ENCODE measurements around the gene N4BP2. TPM values are rescaled to one million over a fixed set of nuclear protein-coding genes. Genes with fewer than 3 reads are reported as not detected.

The N4BP2 gene
- total RNA-seq, 1 donor from 2014 or later: 41.0 TPM

GRCh38 chr4:40055511-40055862, 1.2 kb upstream of the N4BP2 start:
- Mint-ChIP-seq H3K9me3 (no peaks in the 10 kb centered on the region), H3K36me3 (peaks cover 2% of the 10 kb centered on the region), H3K4me1 (peaks cover 29% of the 10 kb centered on the region), H3K4me3 (peak overlapping the region; percentile 76), H3K27ac (peak overlapping the region; percentile 97), H3K27me3 (ENCODE audit: low read depth) (no peaks in the 10 kb centered on the region)
- no peak for DNase-seq (ENCODE audit: low spot score in 2 of 2, unreplicated experiment in 2 of 2)
- TF ChIP-seq CTCF (IDR thresholded peaks at IDR 0.05; ENCODE audit: unreplicated experiment): no peak

DNA sequence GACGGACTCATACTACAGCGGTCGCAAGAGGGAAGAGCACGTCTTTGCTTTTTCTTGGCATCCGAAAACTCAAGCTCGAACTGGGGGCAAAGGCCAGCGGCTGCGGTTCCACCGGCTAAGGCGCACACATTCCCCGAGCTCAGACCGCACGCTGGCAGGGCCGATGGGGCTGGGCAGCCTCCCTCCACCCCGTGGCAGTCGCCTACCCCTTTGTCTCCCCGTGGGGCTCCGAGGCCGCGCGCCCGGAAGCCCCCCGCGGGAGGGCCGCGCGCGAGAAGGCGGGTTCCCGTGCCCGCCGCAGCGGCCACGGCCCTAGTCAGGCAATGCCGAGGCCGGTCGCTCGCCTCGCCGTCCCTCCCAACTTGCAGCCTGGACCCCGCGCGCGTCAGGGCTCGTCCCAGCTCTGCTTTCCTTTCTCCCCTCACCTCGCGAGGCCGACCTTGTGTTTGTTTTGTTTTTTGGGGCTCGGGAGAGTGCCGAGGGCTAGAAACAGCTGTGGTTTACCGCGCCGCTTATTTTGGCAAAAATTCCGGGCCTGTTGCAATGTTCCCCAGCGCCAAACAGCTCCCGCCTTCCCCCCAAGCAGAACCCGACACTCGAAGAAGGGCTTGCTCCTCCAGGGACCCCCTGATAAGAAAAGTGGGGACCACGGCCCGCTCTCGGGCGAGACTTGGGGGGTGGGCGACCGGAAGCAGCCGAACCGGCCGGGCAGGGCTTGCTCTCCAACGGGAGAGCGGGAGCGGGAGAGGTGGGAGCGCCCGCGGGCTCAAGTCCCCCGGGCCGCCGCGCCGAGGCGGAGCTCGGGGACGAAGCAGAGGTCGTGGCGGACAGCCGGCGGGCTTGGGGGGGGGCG, 561 bp upstream of the N4BP2 start:
- Mint-ChIP-seq H3K36me3 (peaks cover 2% of the 10 kb centered on the region), H3K27ac (peak overlapping the region; percentile 99), H3K4me3 (peak overlapping the region; percentile 76), H3K9me3 (no peaks in the 10 kb centered on the region), H3K4me1 (peaks cover 29% of the 10 kb centered on the region), H3K27me3 (ENCODE audit: low read depth) (no peaks in the 10 kb centered on the region)
- peak; percentile 40 to 82 for DNase-seq (ENCODE audit: low spot score in 2 of 2, unreplicated experiment in 2 of 2)
- no peak for TF ChIP-seq CTCF (IDR thresholded peaks at IDR 0.05; ENCODE audit: unreplicated experiment)

DNA sequence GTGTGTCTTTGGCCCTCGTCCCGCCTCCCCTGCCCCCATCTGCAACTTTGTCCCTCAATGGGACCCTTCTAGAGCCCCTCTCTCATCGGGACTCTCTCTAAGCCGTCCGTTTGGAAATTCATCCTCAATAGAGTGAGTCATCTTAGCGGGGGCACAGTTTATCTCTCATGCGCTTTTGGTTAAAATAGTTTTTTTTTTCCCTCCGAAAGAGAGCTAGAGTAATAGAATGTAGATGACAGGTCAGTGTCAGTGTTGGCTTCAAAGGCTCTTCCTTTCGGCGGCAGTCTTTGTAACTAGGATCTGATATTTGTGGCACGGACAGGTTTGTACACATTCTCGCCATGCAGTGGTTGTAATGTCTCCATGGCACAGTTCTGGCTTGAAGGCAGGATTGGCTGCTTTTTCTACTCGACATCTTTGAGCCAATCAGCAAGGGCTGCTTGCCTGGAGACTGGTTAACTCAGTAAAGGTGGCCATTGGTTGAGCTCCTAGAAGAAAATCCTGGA, 989 bp downstream of the N4BP2 start:
- H3K4me1 Mint-ChIP-seq: peaks cover 29% of the 10 kb centered on the region
- peak overlapping the region; percentile 96 for H3K27ac Mint-ChIP-seq
- peaks cover 7% of the 10 kb centered on the region for H3K36me3 Mint-ChIP-seq
- no peak for TF ChIP-seq CTCF (IDR thresholded peaks at IDR 0.05; ENCODE audit: unreplicated experiment)
- H3K4me3 Mint-ChIP-seq: peak overlapping the region; percentile 80
- H3K9me3 Mint-ChIP-seq: no peaks in the 10 kb centered on the region
- peak; percentile 33 to 66 for DNase-seq (ENCODE audit: low spot score in 2 of 2, unreplicated experiment in 2 of 2)
- H3K27me3 Mint-ChIP-seq (ENCODE audit: low read depth): no peaks in the 10 kb centered on the region

- Mint-ChIP-seq H3K4me3 (peak overlapping the region; percentile 80), H3K27me3 (ENCODE audit: low read depth) (no peaks in the 10 kb centered on the region), H3K9me3 (no peaks in the 10 kb centered on the region), H3K27ac (peak overlapping the region; percentile 96), H3K4me1 (peaks cover 29% of the 10 kb centered on the region), H3K36me3 (peaks cover 11% of the 10 kb centered on the region)
- no peak for DNase-seq (ENCODE audit: low spot score in 2 of 2, unreplicated experiment in 2 of 2)
- no peak for TF ChIP-seq CTCF (IDR thresholded peaks at IDR 0.05; ENCODE audit: unreplicated experiment)
These were observed 1.5 kb downstream of the N4BP2 start for GRCh38 chr4:40058121-40058520.

- no peak for DNase-seq (ENCODE audit: low spot score in 2 of 2, unreplicated experiment in 2 of 2)
- Mint-ChIP-seq H3K9me3 (no peaks in the 10 kb centered on the region), H3K27ac (peak overlapping the region; percentile 62), H3K27me3 (ENCODE audit: low read depth) (no peaks in the 10 kb centered on the region), H3K4me1 (peaks cover 29% of the 10 kb centered on the region), H3K4me3 (peak overlapping the region; percentile 57), H3K36me3 (peaks cover 13% of the 10 kb centered on the region)
- TF ChIP-seq CTCF (IDR thresholded peaks at IDR 0.05; ENCODE audit: unreplicated experiment): no peak
These were observed 2.2 kb downstream of the N4BP2 start for GRCh38 chr4:40058854-40059253.
